Brain microvascular endothelial cell (primary cell): ENCODE results near the gene SLC7A11.

Experiments used
- DNase-seq: peaks from one replicate; pipeline ENCODE4 v3.0.0-alpha.2; 2020
- H3K27ac ChIP-seq: fragments of 250-450 bp; sonication (Bioruptor Pico); 2 replicates; pipeline ENCODE4 v1.5.1; 2020; ENCODE audit warnings: mild to moderate bottlenecking, moderate library complexity
- H3K27me3 ChIP-seq: fragments of 250-450 bp; sonication (Bioruptor Pico); replicated peaks from 2 replicates; pipeline ENCODE4 v1.5.1; 2020; ENCODE audit warnings: mild to moderate bottlenecking
- H3K36me3 ChIP-seq: fragments of 250-450 bp; sonication (Bioruptor Pico); replicated peaks from 2 replicates; pipeline ENCODE4 v1.5.1; 2020; ENCODE audit warnings: mild to moderate bottlenecking
- H3K4me3 ChIP-seq: 2 replicates; pipeline ENCODE4 v1.5.1; 2011; ENCODE audit warnings: low read depth, mild to moderate bottlenecking, control low read depth, low read length, moderate library complexity
- CTCF ChIP-seq: IDR thresholded peaks from 2 replicates; pipeline ENCODE4 v1.5.1; 2011; ENCODE audit warnings: low read depth, mild to moderate bottlenecking, moderate library complexity, low read length, control low read depth, inconsistent platforms; ENCODE audit errors: missing control alignments
- in situ Hi-C: cut with HindIII; loops from 2 replicates; pipeline ENCODE4 v1.10.0; 2017; ENCODE audit warnings: low sequenced_read_pairs, low pct_ligation_motif_present

SLC7A11 gene

GRCh38 chr4:138192113-138192512 lies 50.0 kb downstream of the SLC7A11 start:
- DNase-seq = peak; percentile 38
- Histone ChIP-seq H3K27ac (no peak overlapping the region), H3K4me3 (no peak overlapping the region), H3K27me3 (no peaks in the 10 kb centered on the region), H3K36me3 (no peaks in the 10 kb centered on the region)
- TF ChIP-seq CTCF = no peak
- in situ Hi-C loops = no loop called here

GRCh38 chr4:138190452-138190858 lies 51.7 kb downstream of the SLC7A11 start:
- H3K36me3 ChIP-seq = no peaks in the 10 kb centered on the region
- no peaks in the 10 kb centered on the region for H3K27me3 ChIP-seq
- DNase-seq = no peak
- in situ Hi-C loops = no loop called here
- no peak overlapping the region for H3K27ac ChIP-seq
- H3K4me3 ChIP-seq = no peak overlapping the region
- TF ChIP-seq CTCF = no peak

GRCh38 chr4:138189206-138189605 lies 52.9 kb downstream of the SLC7A11 start:
- no peaks in the 10 kb centered on the region for H3K36me3 ChIP-seq
- H3K27me3 ChIP-seq = no peaks in the 10 kb centered on the region
- TF ChIP-seq CTCF = no peak
- H3K27ac ChIP-seq = no peak overlapping the region
- no peak overlapping the region for H3K4me3 ChIP-seq
- DNase-seq = no peak
- in situ Hi-C loops = no loop called here

DNA sequence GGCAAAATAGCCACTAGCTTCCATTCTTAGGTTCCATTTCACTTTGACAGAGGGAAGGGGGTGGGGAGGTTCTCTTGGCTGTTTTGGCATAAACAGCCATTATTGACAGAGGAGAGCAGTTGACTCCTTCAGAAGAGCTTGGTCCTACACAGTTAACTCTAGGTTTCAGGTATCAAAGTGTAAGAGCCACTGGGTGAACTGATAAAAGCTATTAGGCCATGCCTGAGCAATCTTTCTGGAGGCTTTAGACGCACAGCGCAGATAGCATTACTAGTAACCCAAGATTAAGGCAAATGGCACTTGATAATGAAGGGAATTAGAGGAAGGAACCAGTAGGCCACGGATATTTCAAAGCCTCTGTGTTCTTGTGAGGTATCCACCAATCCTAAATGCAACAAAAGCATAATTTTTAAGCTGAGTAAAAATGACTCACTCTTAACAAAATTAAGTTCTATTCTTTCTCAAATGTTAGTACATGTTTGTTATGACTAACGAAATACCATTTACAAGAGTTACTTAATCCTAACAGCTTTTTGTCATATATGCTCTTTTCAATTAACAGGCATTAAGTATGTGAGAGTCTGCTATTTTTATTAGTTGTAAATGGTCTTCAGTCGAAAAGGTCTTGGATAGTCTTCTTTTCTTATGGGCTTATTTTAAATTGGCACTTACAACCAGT lies 53.6 kb downstream of the SLC7A11 start:
- H3K27me3 ChIP-seq = no peaks in the 10 kb centered on the region
- no peak for TF ChIP-seq CTCF
- no peak for DNase-seq
- H3K4me3 ChIP-seq = no peak overlapping the region
- no peak overlapping the region for H3K27ac ChIP-seq
- in situ Hi-C loops = no loop called here
- H3K36me3 ChIP-seq = no peaks in the 10 kb centered on the region

DNA sequence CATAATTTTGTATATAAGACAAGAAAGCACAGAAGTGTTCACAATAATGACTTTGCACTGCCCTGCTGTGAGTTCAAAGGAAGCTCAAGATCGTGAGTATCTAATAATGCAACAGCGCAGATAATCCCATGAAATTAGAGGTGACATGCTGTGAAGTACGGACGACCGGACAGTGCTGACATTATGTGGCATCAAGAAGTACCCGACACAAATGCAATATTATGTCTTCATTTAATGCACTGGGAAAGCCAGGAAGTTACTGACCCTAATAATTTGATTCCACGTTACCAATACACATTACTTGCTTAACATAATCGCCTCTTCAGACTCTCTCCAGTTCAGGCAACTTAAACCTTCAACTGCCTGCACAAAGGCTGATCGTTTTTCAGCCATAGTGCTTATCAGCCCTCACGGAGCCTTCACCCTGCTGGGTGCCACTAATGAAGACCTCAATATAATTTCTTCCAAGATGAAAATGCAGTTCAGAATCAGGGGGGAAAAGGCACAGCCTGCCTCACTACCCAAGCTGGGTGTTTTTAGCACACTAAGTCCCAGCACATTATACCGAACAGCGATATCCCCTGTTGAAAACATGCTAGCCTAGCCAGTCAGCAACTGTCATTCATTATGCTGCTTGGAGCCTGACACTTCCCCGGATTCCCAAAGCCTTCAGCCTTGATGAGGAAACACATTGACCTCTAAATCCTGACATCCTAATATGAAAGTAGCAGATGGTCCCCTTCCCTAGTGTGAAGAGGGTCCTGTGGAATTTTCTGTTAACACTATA lies 56.1 kb downstream of the SLC7A11 start:
- no peak for DNase-seq
- H3K36me3 ChIP-seq = no peaks in the 10 kb centered on the region
- H3K4me3 ChIP-seq = no peak overlapping the region
- no peaks in the 10 kb centered on the region for H3K27me3 ChIP-seq
- TF ChIP-seq CTCF = no peak
- in situ Hi-C loops = no loop called here
- no peak overlapping the region for H3K27ac ChIP-seq

GRCh38 chr4:138184886-138185285 lies 57.3 kb downstream of the SLC7A11 start:
- DNase-seq = no peak
- in situ Hi-C loops = no loop called here
- no peaks in the 10 kb centered on the region for H3K36me3 ChIP-seq
- no peak overlapping the region for H3K27ac ChIP-seq
- H3K27me3 ChIP-seq = no peaks in the 10 kb centered on the region
- H3K4me3 ChIP-seq = no peak overlapping the region
- no peak for TF ChIP-seq CTCF
